K562 (cell line): ENCODE measurements around the gene NKAPL.

Experiments
- CTCF ChIP-seq, 3 experiments: IDR thresholded peaks in 2 of 3; conservative IDR thresholded peaks in 1 of 3; 2 replicates each; pipeline ENCODE4 v1.5.1; 2011 to 2012; ENCODE audit warnings: low read length in 3 of 3, mild to moderate bottlenecking in 3 of 3, control low read depth in 2 of 3, improper control_type of control experiment in 1 of 3, inconsistent platforms in 1 of 3, low read depth in 1 of 3, mixed read lengths in 1 of 3, moderate library complexity in 1 of 3; ENCODE audit not compliant: insufficient read depth in 2 of 3
- EZH2 ChIP-seq: IDR thresholded peaks from 2 replicates; pipeline ENCODE4 v1.6.1; 2012; ENCODE audit warnings: low read depth, mild to moderate bottlenecking, inconsistent platforms, low read length, borderline replicate concordance
- POLR2A ChIP-seq: fragments of 450-650 bp; conservative IDR thresholded peaks from 2 replicates; pipeline ENCODE4 v1.6.1; 2016

GRCh38 chr6:28291573-28291972 lies 32.5 kb downstream of the NKAPL start:
- TF ChIP-seq EZH2: no peak
- no peak for TF ChIP-seq CTCF (IDR thresholded peaks at IDR 0.05 in 2 of 3, conservative IDR thresholded peaks at IDR 0.05 in 1 of 3; ENCODE audit: insufficient read depth in 2 of 3, low read depth in 1 of 3, low read length in 3 of 3)
- TF ChIP-seq POLR2A: no peak
